Kidney tubule cell (primary cell): ENCODE data around the gene PYHIN1.
"Not testable (repeated sequence)": the region's sequence is repeated elsewhere in the genome, so short reads cannot be mapped to it uniquely, and the experiment has no call there.

Experiments
- DNase-seq: peaks from one replicate; pipeline ENCODE4 v3.0.0-alpha.2; 2018; ENCODE audit warnings: low spot score

Gene PYHIN1

DNA sequence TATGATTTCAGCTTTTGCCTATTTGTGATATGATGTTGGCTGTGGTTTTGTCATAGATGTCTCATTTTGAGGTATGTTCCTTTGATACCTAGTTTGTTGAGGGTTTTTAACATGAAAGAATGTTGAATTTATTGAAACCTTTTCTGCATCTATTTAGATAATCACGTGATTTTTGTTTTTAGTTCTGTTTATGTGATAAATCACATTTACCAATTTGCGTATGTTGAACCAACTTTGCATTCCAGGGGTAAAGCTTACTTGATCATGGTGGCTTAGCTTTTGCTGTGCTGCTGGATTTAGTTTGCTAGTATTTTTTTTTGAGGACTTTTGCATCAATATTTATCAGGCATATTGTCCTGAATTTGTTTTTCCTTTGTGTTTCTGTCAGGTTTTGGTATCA is 51.9 kb downstream of the PYHIN1 start:
- no peak for DNase-seq

- no peak for DNase-seq
Observed at GRCh38 chr1:158984386-158984785, 53.0 kb downstream of the PYHIN1 start.

GRCh38 chr1:158989424-158989823 is 58.1 kb downstream of the PYHIN1 start:
- DNase-seq: peak; percentile 2

DNA sequence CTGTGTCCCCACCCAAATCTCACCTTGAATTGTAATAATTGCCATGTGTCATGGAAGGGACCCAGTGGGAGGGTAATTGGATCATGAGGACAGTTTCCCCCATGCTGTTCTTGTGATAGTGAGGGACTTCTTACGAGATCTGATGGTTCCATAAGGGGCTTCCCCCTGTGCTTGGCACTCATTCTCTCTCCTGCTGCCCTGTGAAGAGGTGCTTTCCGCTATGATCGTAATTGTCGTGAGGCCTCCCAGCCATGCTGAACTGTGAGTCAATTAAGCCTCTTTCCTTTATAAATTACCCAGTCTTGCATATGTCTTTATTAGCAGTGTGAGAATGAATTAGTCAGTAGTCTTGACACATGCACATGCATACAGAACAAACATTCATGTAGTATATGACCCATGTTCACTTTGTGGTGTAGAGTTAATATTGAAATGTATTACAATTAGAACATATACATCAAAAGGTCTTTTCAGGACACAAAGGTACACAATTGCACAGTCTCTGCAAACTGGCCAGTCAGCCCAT is 61.5 kb downstream of the PYHIN1 start:
- no peak for DNase-seq

DNA sequence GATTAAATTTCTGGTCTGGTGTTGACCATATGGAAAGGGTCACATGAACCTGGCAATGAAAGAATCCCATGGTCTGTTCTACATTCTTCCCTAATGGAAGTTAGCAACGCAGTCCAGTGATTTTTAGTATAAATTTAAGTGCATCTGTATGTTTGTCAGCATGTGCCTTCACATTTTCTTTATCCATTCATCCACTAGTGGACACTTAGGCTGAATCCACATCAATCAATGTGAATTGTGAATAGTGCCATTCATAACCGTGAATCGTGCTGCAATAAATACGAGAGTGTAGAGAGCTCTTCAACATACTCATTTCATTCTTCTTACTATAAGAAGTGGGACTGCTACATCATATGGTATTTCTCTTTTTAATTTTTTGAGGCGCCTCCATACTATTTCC is 65.6 kb downstream of the PYHIN1 start:
- no peak for DNase-seq

GRCh38 chr1:158998037-158998780 is 66.9 kb downstream of the PYHIN1 start:
- no peak for DNase-seq

DNA sequence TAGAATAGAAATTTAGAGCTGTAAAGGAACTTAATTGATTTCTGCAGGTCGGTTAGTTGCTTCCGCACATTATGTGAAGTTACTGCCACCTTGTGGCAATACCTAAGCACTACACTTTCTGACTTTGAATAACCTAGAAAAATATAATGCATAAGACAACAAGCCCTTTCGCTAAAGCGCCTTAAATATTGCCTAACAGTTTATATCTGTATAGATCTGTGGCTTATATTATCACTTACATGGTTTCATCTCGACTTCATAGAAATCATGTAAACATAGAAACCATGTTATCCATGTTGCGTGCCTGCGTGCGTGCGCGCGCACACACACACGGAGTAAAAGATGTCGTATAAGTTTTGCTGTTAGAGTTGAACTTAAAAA is 67.4 kb downstream of the PYHIN1 start:
- DNase-seq: peak; percentile 63

DNA sequence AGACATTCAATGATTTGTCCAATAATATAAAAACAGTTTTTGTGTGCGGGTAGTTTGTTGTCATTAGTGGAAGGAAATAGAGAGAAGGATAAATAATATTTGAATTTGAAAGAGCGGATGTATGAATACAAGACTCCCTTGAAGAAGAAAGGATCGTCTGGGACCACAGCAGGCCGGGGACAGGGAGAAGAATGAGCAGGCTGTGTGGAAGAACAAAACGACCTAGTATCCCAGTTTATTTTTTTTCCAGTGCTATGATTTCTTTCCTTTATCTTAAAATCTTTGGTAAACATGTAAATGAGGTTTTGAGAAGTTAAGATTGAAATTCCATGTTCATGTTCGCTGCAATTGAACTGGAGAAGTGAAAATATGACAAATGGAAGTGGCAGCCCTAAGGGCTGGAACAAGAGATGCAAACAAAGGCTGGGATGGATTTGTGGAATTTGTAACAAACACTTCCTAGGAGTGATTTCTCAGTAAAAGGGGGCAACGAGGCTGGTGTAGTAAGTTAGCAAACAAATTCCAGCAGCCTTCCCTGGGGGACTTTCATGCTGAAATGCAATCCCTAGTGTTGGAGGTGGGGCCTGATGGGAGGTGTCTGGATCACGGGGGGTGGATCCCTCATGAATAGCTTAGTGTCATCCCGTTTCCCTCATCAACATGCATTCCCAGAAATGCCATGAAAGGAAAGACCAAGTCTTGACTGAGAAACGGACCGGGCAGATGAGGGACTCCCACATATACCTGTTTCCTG is 68.1 kb downstream of the PYHIN1 start:
- peak; percentile 77 for DNase-seq

GRCh38 chr1:159000070-159000409 is 68.7 kb downstream of the PYHIN1 start:
- no peak for DNase-seq

DNA sequence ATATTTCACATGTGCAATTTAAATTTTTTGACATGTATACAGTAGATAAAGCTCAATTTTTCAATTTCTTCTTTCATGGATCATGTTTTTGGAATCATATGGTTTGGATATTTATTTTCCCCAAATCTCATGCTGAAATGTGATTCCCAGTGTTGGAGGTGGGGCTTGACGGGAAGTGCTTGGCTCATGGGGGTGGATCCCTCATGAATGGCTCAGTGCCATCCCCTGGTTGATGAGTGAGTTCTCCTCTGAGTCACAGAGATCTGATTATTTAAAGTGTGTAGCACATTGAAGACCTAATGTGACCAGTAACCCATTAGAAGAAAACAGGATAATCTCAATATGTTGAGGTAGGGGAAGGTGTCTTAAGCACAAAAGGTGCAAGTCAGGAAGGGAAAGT is 69.3 kb downstream of the PYHIN1 start:
- peak; percentile 86 for DNase-seq

DNA sequence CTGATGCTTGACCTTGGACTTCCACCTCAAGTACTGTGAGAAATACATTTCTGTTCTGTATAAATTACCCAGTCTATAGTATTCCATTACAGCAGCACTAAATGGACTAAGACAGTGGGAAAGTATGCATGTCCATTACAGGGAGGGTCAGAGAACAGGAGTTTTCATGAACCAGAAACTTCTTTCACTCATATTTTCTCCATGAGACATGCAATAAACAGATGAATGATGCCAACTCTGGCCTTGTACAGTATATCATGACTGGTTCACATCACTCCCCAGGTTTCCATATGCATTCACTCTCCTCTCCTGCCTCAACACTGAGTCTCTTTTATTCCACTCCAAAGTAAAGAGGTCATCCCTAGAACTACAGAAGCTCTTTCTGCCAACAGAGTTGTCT is 73.8 kb downstream of the PYHIN1 start:
- no peak for DNase-seq

DNA sequence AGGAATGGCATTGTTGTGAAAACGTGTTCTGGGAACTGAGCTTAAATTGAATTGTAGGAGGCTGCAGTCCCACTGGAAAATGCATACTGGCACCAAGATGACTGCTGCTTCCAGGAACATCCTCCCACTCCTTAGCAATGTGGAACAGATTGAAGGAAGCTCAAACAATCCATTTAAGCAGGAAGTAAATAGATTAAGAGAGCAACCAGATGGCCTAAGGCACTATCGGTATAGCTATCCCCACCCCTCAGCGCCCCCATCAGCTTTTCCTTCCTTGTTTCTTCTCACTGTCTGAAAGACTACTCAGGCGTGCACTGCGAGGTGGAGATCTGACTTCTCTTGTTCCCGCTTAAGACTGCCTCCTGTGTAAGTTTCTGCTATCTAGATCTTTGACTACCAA is 74.3 kb downstream of the PYHIN1 start:
- DNase-seq: peak; percentile 4

GRCh38 chr1:159006210-159006807 is 75.0 kb downstream of the PYHIN1 start:
- DNase-seq: not testable (repeated sequence)

DNA sequence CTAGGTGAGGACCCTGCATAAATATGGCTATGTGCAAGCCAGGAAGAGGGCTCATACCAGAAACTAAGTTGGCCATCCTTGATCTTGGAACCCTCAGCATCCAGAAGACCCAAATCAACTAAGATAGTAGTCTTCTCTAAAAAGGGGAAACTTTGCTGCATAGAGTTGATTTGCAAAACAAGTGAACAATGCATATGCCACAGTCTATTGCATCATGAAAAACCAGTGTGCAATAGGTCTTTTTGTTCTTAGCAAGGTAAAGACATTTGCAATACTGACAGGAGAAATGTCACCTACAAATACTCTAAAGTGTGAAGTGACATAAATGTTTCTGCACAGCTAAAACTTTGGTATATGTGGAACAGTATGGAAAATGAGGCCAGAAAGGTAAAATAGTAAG is 76.4 kb downstream of the PYHIN1 start:
- DNase-seq: no peak

DNA sequence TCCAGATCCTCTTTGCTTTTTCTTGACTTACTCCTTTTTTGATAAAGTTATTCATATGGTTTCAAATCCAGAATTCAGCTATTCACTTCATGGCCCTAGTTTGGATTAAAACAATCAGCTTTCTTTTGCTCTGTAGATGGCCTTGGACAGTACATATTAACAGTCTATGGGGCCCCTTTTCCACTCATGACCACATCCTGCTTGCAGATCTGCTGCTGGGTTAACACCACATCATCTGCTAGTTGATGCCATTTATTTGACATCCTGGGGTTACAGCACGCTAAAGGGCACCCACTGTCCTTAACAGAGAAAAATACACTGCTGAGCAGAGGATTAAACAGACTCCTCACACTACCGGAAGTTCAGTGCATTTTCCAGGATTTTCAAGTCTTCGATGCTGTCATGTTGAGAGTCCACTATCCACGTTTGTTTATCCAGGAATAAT is 77.4 kb downstream of the PYHIN1 start:
- DNase-seq: no peak

- DNase-seq: no peak
Observed at GRCh38 chr1:159009287-159009686, 77.9 kb downstream of the PYHIN1 start.

GRCh38 chr1:159009704-159010361 is 78.5 kb downstream of the PYHIN1 start, which contains the start of gene IFI16:
Gene IFI16, plus strand, starts transcription at chr1:159009907. Its CDS starts 4,774 bp downstream, at chr1:159014681.
- DNase-seq: peak; percentile 78

DNA sequence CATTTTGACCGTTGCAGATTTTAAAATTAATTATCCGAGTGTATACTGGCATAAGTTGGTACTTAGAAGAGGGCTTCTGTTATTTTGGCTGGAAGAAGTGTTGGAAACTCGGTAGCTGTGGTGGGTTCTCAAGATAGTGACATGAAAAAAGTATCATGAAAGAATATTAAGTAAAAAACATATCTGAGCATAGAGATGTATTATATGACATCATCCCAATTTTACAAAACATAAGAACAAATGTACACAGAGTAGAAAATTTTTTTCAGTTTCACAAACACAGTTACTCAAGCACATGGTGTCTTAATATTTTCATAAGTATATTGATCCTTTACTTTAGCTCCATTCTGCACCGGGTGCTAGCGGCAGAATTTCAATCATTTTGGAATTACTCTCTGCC is 79.0 kb downstream of the PYHIN1 start:
- DNase-seq: no peak

DNA sequence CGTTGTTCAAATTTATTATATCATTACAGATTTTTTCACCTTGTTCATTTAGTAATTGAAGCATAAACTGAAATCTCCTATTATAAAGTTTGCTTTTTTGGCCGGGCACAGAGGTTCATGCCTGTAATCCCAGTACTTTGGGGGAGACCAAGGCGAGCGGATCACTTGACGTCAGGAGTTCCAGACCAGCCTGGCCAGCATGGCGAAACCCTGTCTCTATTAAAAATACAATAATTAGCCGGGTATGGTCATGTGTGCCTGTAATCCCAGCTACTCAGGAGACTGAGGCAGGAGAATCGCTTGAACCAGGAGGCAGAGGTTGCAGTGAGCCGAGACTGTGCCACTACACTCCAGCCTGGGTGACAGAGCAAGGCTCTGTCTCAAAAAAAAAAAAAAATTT is 79.6 kb downstream of the PYHIN1 start:
- DNase-seq: not testable (repeated sequence)

GRCh38 chr1:159011751-159012150 is 80.4 kb downstream of the PYHIN1 start:
- DNase-seq: no peak

GRCh38 chr1:159012495-159012894 is 81.1 kb downstream of the PYHIN1 start:
- no peak for DNase-seq

GRCh38 chr1:159014003-159014571 is 82.7 kb downstream of the PYHIN1 start:
- no peak for DNase-seq
